DOHH2 (cell line): ENCODE results near the gene CEP70.

Source experiments
- CTCF ChIP-seq: fragments of 200-600 bp; sonication (generic); IDR thresholded peaks from one replicate; pipeline ENCODE4 v1.5.1; 2014; ENCODE audit warnings: antibody characterized with exemption, mild to moderate bottlenecking, low read depth, low read length; ENCODE audit not compliant: poor library complexity, severe bottlenecking
- EZH2phosphoT487 ChIP-seq: fragments of 200-600 bp; sonication (generic); IDR thresholded peaks from 2 replicates; pipeline ENCODE4 v1.6.1; 2017; ENCODE audit warnings: borderline replicate concordance, mild to moderate bottlenecking, antibody characterized with exemption, low read length, moderate library complexity, mixed read lengths

DNA sequence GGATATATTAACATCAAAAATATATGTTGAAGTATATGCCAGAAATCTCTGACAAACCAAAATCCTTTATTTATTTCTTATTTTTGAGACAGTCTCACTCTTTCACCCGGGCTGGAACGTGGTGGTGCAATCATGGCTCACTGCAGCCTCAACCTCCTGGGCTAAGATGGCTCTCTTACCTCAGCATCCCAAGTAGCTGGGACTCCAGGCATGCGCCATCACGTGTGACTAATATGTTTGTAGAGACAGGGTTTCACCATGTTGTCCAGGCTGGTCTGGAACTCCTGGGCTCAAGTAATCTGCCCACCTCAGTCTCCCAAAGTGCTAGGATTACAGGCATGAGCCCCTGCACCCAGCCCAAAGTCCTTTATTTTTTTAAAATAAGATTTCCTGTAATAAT, 26.4 kb upstream of the CEP70 start:
- TF ChIP-seq CTCF (no peak), EZH2phosphoT487 (no peak)
